Measurements from ENCODE around the gene PARD6B. TPM values are rescaled to one million over a fixed set of nuclear protein-coding genes. Genes with fewer than 3 reads are reported as not detected.

Gene PARD6B
- total and polyA plus RNA-seq, 2 of the 4 experiments (the other 2 are of a cell fraction), result 0.17 to 0.90 TPM

- Histone ChIP-seq H2BK120ac (ENCODE audit: low read depth, low read length) (no peak overlapping the region), H2BK15ac (ENCODE audit: low read depth, low read length) (no peak overlapping the region), H2BK5ac (ENCODE audit: low read depth, low read length, poor library complexity, severe bottlenecking) (no peak overlapping the region), H3K79me1 (ENCODE audit: low read depth in 1 of 2, low read length in 2 of 2) (no peaks in the 10 kb centered on the region), H2BK20ac (ENCODE audit: low read depth, low read length) (no peak overlapping the region), H3K14ac (replicated peaks; ENCODE audit: low read depth, low read length) (no peak overlapping the region), H3K9me1 (ENCODE audit: insufficient read depth, low read length) (no peaks in the 10 kb centered on the region; the same call in 1 of the 2 replicates), H2AK9ac (replicated peaks; ENCODE audit: low read depth, low read length, poor library complexity) (no peak overlapping the region), H3K4me1 (ENCODE audit: control insufficient read depth, insufficient read depth, low read length) (no peaks in the 10 kb centered on the region; the same call in 1 of the 2 replicates), H3K4me3 (ENCODE audit: insufficient read depth, low read depth, low read length) (no peak overlapping the region), H2AFZ (replicated peaks; ENCODE audit: low read length, poor library complexity) (no peak overlapping the region), H3K9me3 (ENCODE audit: control insufficient read depth, insufficient read depth, low read length) (no peaks in the 10 kb centered on the region), H2AK5ac (ENCODE audit: low read depth, low read length) (no peak overlapping the region), H4K5ac (ENCODE audit: low read depth, low read length) (no peak overlapping the region), H4K20me1 (ENCODE audit: insufficient read depth, low read length) (no peaks in the 10 kb centered on the region), H3K56ac (ENCODE audit: extremely low read depth, insufficient read depth, low read length) (no peak overlapping the region), H4K8ac (ENCODE audit: low read depth in 2 of 2, low read length in 2 of 2) (no peak overlapping the region), H3K4ac (ENCODE audit: low read depth, low read length) (no peak overlapping the region), H3K27ac (ENCODE audit: insufficient read depth, low read length) (no peak overlapping the region), H3K23ac (ENCODE audit: low read depth, low read length) (no peak overlapping the region), H3K36me3 (ENCODE audit: control insufficient read depth, insufficient read depth, low read length) (no peaks in the 10 kb centered on the region), H3K4me2 (ENCODE audit: low read depth, low read length) (no peak overlapping the region), H3K9ac (ENCODE audit: low read depth, low read length) (no peak overlapping the region), H3K18ac (ENCODE audit: low read depth, low read length) (no peak overlapping the region), H4K91ac (ENCODE audit: insufficient read depth, low read depth, low read length) (no peak overlapping the region), H3K27me3 (ENCODE audit: control insufficient read depth, insufficient read depth, low read length) (peaks cover 2% of the 10 kb centered on the region; the same call in 1 of the 2 replicates)
- in situ Hi-C loops (cut with MboI; ENCODE audit: low sequenced_read_pairs), result no loop called here
- BruUV-seq (replicated peaks), result no TSS peak
- intact Hi-C loops (cut with micrococcal nuclease), result no loop called here
- DNase-seq (no peak), ATAC-seq (ENCODE audit: low read depth) (no peak)
- TF ChIP-seq BHLHE40 (IDR thresholded peaks at IDR 0.05; ENCODE audit: low read depth, low read length), result no peak
- no peak for TF ChIP-seq SMC3 (IDR thresholded peaks at IDR 0.05; ENCODE audit: low read depth, low read length)
- no peak for TF ChIP-seq FOS (IDR thresholded peaks at IDR 0.05; ENCODE audit: low read depth, low read length)
- no peak for TF ChIP-seq CEBPB (IDR thresholded peaks at IDR 0.05; ENCODE audit: low read depth, low read length)
- TF ChIP-seq USF2 (IDR thresholded peaks at IDR 0.05; ENCODE audit: low read depth, low read length), result no peak
- no peak for TF ChIP-seq RCOR1 (IDR thresholded peaks at IDR 0.05; ENCODE audit: insufficient replicate concordance, low read length)
- TF ChIP-seq ELK1 (IDR thresholded peaks at IDR 0.05; ENCODE audit: borderline replicate concordance, low read depth, low read length), result no peak
- no peak for TF ChIP-seq NFE2L2 (IDR thresholded peaks at IDR 0.05; ENCODE audit: low read depth, low read length)
- TF ChIP-seq MXI1 (IDR thresholded peaks at IDR 0.05; ENCODE audit: borderline replicate concordance, low read depth, low read length), result no peak
- no peak for TF ChIP-seq MAZ (IDR thresholded peaks at IDR 0.05; ENCODE audit: borderline replicate concordance, low read depth, low read length)
- no peak for TF ChIP-seq MAFK (IDR thresholded peaks at IDR 0.05; ENCODE audit: low read depth, low read length)
- TF ChIP-seq CTCF (conservative IDR thresholded peaks at IDR 0.05; ENCODE audit: low read depth, low read length), result no peak
- TF ChIP-seq POLR2A (IDR thresholded peaks at IDR 0.05; ENCODE audit: low read depth, low read length), result no peak
- POLR2A ChIA-PET (ENCODE audit: unreplicated experiment), result no interaction called here
- no CpG with 5 or more reads among the region's 2 CpGs for WGBS, 2 experiments (ENCODE audit: extremely low coverage in 2 of 2, insufficient read length in 1 of 2)
- dilution Hi-C loops (cut with HindIII; ENCODE audit: low sequenced_read_pairs, unreplicated experiment), result no loop called here
- CTCF ChIA-PET, result no interaction called here
Measured at GRCh38 chr20:50756447-50756846, 25.1 kb downstream of the PARD6B start.
